ENCODE measurements around the gene KCTD7. TPM values are rescaled to one million over a fixed set of nuclear protein-coding genes. Genes with fewer than 3 reads are reported as not detected.
"Not testable (repeated sequence)": the region's sequence is repeated elsewhere in the genome, so short reads cannot be mapped to it uniquely, and the experiment has no call there.

Gene KCTD7
- total RNA-seq, 1 donor from 2014 or later = 5.0 TPM

GRCh38 chr7:66591799-66592596 is 36.7 kb upstream of the KCTD7 start:
- no peaks in the 10 kb centered on the region for H3K36me3 ChIP-seq (ENCODE audit: control insufficient read depth, insufficient read depth, low read length)
- no peaks in the 10 kb centered on the region for H3K27me3 ChIP-seq (ENCODE audit: control insufficient read depth, insufficient read depth, low read length)
- no peak for TF ChIP-seq CTCF (IDR thresholded peaks at IDR 0.05; ENCODE audit: insufficient read depth, low read length, severe bottlenecking)
- H3K4me3 ChIP-seq (ENCODE audit: low read depth, low read length) = peak overlapping the region; percentile 94
- DNase-seq (ENCODE audit: low read depth) (peak; percentile 88), FAIRE-seq (no peak)

GRCh38 chr7:66592597-66593146 is 36.0 kb upstream of the KCTD7 start:
- not testable (repeated sequence) for H3K27me3 ChIP-seq (ENCODE audit: control insufficient read depth, insufficient read depth, low read length); H3K36me3 ChIP-seq (ENCODE audit: control insufficient read depth, insufficient read depth, low read length); DNase-seq (ENCODE audit: low read depth); FAIRE-seq
- peak overlapping the region; percentile 94 for H3K4me3 ChIP-seq (ENCODE audit: low read depth, low read length)

- not testable (repeated sequence) for H3K36me3 ChIP-seq (ENCODE audit: control insufficient read depth, insufficient read depth, low read length); DNase-seq (ENCODE audit: low read depth); H3K27me3 ChIP-seq (ENCODE audit: control insufficient read depth, insufficient read depth, low read length); H3K4me3 ChIP-seq (ENCODE audit: low read depth, low read length); FAIRE-seq
Measured at GRCh38 chr7:66594082-66594481, 34.6 kb upstream of the KCTD7 start.

GRCh38 chr7:66597461-66597860 is 31.2 kb upstream of the KCTD7 start:
- no peak for TF ChIP-seq CTCF (IDR thresholded peaks at IDR 0.05; ENCODE audit: insufficient read depth, low read length, severe bottlenecking)
- FAIRE-seq (no peak), DNase-seq (ENCODE audit: low read depth) (no peak)

GRCh38 chr7:66602159-66602558 is 26.5 kb upstream of the KCTD7 start:
- no peak for TF ChIP-seq CTCF (IDR thresholded peaks at IDR 0.05; ENCODE audit: insufficient read depth, low read length, severe bottlenecking)
- peak; percentile 48 for DNase-seq (ENCODE audit: low read depth)
- no peak for FAIRE-seq

More at GRCh38 chr7:66597461-66597860, 31.2 kb upstream of the KCTD7 start:
- Histone ChIP-seq H3K27me3 (ENCODE audit: control insufficient read depth, insufficient read depth, low read length) (no peaks in the 10 kb centered on the region), H3K4me3 (ENCODE audit: low read depth, low read length) (no peak overlapping the region), H3K36me3 (ENCODE audit: control insufficient read depth, insufficient read depth, low read length) (no peaks in the 10 kb centered on the region)

GRCh38 chr7:66604198-66604597 is 24.5 kb upstream of the KCTD7 start:
- H3K27me3 ChIP-seq (ENCODE audit: control insufficient read depth, insufficient read depth, low read length) = no peaks in the 10 kb centered on the region
- FAIRE-seq (peak; percentile 86), DNase-seq (ENCODE audit: low read depth) (no peak)
- no peak for TF ChIP-seq CTCF (IDR thresholded peaks at IDR 0.05; ENCODE audit: insufficient read depth, low read length, severe bottlenecking)
- no peak overlapping the region for H3K4me3 ChIP-seq (ENCODE audit: low read depth, low read length)
- no peaks in the 10 kb centered on the region for H3K36me3 ChIP-seq (ENCODE audit: control insufficient read depth, insufficient read depth, low read length)

More at GRCh38 chr7:66602159-66602558, 26.5 kb upstream of the KCTD7 start:
- Histone ChIP-seq H3K27me3 (ENCODE audit: control insufficient read depth, insufficient read depth, low read length) (no peaks in the 10 kb centered on the region), H3K36me3 (ENCODE audit: control insufficient read depth, insufficient read depth, low read length) (no peaks in the 10 kb centered on the region), H3K4me3 (ENCODE audit: low read depth, low read length) (no peak overlapping the region)

- H3K4me3 ChIP-seq (ENCODE audit: low read depth, low read length); H3K27me3 ChIP-seq (ENCODE audit: control insufficient read depth, insufficient read depth, low read length); FAIRE-seq; DNase-seq (ENCODE audit: low read depth); H3K36me3 ChIP-seq (ENCODE audit: control insufficient read depth, insufficient read depth, low read length): not testable (repeated sequence)
Measured at GRCh38 chr7:66606540-66607291, 22.0 kb upstream of the KCTD7 start.

All from bronchial epithelial cell (primary cell).